Ecto neural progenitor cell (in vitro differentiated cells): ENCODE measurements around the gene SELENOO.

Experiments
- DNase-seq: peaks from one replicate; pipeline ENCODE4 v3.0.0-alpha.2; 2018; ENCODE audit warnings: low spot score

Gene SELENOO

GRCh38 chr22:50173311-50173982, 27.4 kb upstream of the SELENOO start:
- no peak for DNase-seq

GRCh38 chr22:50173983-50174355, 26.8 kb upstream of the SELENOO start:
- no peak for DNase-seq

GRCh38 chr22:50174382-50175190, 26.2 kb upstream of the SELENOO start:
- DNase-seq: no peak

GRCh38 chr22:50175191-50175461, 25.7 kb upstream of the SELENOO start:
- DNase-seq: no peak

GRCh38 chr22:50175921-50176849, 24.6 kb upstream of the SELENOO start:
- DNase-seq: no peak

GRCh38 chr22:50176850-50177536, 23.8 kb upstream of the SELENOO start:
- no peak for DNase-seq

- no peak for DNase-seq
Observed at GRCh38 chr22:50177537-50178470, 23.0 kb upstream of the SELENOO start.

- no peak for DNase-seq
Observed at GRCh38 chr22:50178471-50178864, 22.3 kb upstream of the SELENOO start.

GRCh38 chr22:50178871-50179869, 21.6 kb upstream of the SELENOO start:
- no peak for DNase-seq

- DNase-seq: no peak
Observed at GRCh38 chr22:50179937-50180726, 20.7 kb upstream of the SELENOO start.

- no peak for DNase-seq
Observed at GRCh38 chr22:50180727-50181521, 19.9 kb upstream of the SELENOO start.

- DNase-seq: no peak
Observed at GRCh38 chr22:50182176-50183081, 18.4 kb upstream of the SELENOO start.

GRCh38 chr22:50183141-50183971, 17.5 kb upstream of the SELENOO start:
- no peak for DNase-seq

GRCh38 chr22:50184004-50184901, 16.6 kb upstream of the SELENOO start:
- no peak for DNase-seq

- peak; percentile 67 for DNase-seq
Observed at GRCh38 chr22:50184902-50185374, 15.9 kb upstream of the SELENOO start.
